GM23338 (cell line): ENCODE measurements around the gene DSE.

ENCODE experiments used
- EZH2 ChIP-seq: fragments of 200-600 bp; sonication (generic); IDR thresholded peaks from one replicate; pipeline ENCODE4 v1.8.0; 2017; ENCODE audit warnings: antibody characterized with exemption, mild to moderate bottlenecking, low read depth; ENCODE audit not compliant: unreplicated experiment
- EZH2phosphoT487 ChIP-seq: fragments of 200-600 bp; sonication (generic); IDR thresholded peaks from one replicate; pipeline ENCODE4 v1.8.1; 2018; ENCODE audit warnings: antibody characterized with exemption; ENCODE audit not compliant: unreplicated experiment
- POLR2AphosphoS5 ChIP-seq: IDR thresholded peaks from 2 replicates; pipeline ENCODE4 v1.6.1; 2016; ENCODE audit warnings: antibody characterized with exemption, low read depth
- ZNF331 ChIP-seq: fragments of 250-450 bp; sonication (Bioruptor Pico); IDR thresholded peaks from 2 replicates; pipeline ENCODE4 v1.5.0; 2020; ENCODE audit warnings: low read depth, mild to moderate bottlenecking, moderate library complexity
- TF ChIP-seq, protein P1 (sequence below), 2 experiments: fragments of 200-600 bp in 1 of 2; sonication (generic) in 1 of 2; conservative IDR thresholded peaks; 2 replicates each; pipeline versions ENCODE4 v1.5.1 to v1.6.1; 2016 to 2017; ENCODE audit warnings: antibody characterized with exemption in 2 of 2, low read depth in 2 of 2, mild to moderate bottlenecking in 2 of 2, moderate library complexity in 1 of 2
- TF ChIP-seq, protein P2 (sequence below): IDR thresholded peaks from one replicate; pipeline ENCODE4 v1.6.1; 2018; ENCODE audit warnings: antibody characterized with exemption; ENCODE audit not compliant: unreplicated experiment

DNA sequence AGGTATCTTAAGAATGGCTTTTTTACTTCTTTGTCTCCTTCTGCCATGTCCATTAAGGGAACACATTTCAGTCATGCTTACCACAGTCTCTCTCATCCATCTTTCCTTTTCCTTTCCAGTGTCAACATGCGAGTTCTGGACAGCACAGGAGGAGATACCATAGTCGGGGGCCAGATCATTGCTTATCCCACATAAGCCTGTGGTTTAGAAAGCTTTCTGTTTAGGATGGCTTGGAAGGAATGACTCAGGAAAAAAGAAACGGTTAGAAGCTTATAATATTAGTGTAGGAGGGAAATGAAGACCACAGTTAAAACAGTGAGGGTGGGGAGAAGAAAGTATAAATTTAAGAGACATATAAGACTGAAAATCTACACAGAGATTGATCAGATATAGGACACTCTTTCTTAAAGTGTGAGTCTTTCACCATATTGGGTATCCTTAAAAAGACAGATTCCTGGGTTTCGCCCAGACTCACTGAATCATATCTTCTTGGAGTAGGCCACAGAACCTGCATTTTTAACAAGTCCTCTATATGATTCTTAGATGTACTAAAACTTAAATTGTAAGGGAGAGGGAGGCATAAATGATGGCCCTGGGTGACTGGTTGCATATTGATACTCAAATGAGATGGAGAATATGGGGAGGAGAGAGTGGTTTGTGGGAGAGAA, 36.1 kb downstream of the DSE start:
- TF ChIP-seq, protein P1, sequence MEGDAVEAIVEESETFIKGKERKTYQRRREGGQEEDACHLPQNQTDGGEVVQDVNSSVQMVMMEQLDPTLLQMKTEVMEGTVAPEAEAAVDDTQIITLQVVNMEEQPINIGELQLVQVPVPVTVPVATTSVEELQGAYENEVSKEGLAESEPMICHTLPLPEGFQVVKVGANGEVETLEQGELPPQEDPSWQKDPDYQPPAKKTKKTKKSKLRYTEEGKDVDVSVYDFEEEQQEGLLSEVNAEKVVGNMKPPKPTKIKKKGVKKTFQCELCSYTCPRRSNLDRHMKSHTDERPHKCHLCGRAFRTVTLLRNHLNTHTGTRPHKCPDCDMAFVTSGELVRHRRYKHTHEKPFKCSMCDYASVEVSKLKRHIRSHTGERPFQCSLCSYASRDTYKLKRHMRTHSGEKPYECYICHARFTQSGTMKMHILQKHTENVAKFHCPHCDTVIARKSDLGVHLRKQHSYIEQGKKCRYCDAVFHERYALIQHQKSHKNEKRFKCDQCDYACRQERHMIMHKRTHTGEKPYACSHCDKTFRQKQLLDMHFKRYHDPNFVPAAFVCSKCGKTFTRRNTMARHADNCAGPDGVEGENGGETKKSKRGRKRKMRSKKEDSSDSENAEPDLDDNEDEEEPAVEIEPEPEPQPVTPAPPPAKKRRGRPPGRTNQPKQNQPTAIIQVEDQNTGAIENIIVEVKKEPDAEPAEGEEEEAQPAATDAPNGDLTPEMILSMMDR (conservative IDR thresholded peaks at IDR 0.05; ENCODE audit: low read depth in 2 of 2) = no peak
- no peak for TF ChIP-seq EZH2phosphoT487
- no peak for TF ChIP-seq EZH2
- TF ChIP-seq, protein P2, sequence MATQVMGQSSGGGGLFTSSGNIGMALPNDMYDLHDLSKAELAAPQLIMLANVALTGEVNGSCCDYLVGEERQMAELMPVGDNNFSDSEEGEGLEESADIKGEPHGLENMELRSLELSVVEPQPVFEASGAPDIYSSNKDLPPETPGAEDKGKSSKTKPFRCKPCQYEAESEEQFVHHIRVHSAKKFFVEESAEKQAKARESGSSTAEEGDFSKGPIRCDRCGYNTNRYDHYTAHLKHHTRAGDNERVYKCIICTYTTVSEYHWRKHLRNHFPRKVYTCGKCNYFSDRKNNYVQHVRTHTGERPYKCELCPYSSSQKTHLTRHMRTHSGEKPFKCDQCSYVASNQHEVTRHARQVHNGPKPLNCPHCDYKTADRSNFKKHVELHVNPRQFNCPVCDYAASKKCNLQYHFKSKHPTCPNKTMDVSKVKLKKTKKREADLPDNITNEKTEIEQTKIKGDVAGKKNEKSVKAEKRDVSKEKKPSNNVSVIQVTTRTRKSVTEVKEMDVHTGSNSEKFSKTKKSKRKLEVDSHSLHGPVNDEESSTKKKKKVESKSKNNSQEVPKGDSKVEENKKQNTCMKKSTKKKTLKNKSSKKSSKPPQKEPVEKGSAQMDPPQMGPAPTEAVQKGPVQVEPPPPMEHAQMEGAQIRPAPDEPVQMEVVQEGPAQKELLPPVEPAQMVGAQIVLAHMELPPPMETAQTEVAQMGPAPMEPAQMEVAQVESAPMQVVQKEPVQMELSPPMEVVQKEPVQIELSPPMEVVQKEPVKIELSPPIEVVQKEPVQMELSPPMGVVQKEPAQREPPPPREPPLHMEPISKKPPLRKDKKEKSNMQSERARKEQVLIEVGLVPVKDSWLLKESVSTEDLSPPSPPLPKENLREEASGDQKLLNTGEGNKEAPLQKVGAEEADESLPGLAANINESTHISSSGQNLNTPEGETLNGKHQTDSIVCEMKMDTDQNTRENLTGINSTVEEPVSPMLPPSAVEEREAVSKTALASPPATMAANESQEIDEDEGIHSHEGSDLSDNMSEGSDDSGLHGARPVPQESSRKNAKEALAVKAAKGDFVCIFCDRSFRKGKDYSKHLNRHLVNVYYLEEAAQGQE = no peak
- TF ChIP-seq ZNF331 (CRISPR knock-in tag) = no peak
- TF ChIP-seq POLR2AphosphoS5 = no peak
